ENCODE measurements around the gene USP47.

Gene USP47

GRCh38 chr11:12005476-12005875 is 163.7 kb downstream of the USP47 start:
- no peak for DNase-seq

DNA sequence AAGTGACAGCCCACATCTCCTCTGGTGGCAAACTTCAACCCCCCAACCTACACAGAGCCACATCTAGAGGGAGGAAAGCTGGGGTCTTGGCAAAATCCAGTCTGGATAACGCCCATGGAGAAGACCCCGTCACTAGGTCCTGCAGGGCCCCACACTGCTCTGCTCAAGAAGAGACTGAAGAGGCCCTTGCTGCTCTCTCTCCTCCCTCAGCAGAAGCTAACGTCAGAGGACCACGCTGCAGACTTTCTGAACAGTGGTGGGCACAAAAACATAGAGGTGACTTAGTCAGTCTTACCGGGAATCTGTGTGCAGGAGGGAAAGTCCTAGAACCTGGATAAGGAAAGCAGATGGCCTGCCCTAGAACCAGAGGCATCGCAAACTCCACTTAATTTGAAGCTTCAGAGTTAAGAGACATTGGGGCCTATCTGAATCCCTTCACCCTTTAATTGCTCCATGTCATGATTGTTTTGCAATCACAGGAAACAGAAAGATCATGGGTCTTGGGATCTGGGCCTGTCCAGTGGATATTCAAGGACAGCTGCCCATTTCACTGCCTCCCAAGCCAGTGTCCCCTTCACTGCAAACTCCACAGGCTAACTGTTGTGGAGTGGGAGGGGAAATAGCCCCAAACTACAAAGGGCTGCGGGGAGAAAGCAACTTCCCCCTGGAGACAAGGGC is 164.9 kb downstream of the USP47 start:
- DNase-seq: no peak

- no peak for DNase-seq
These were observed 165.4 kb downstream of the USP47 start for GRCh38 chr11:12007230-12007593.

- DNase-seq: peak in 1 of 3 experiments; percentile 38
These were observed 166.3 kb downstream of the USP47 start, which contains the start of gene DKK3 for GRCh38 chr11:12007769-12008737. Gene DKK3 (minus strand): TSS chr11:12008626. CDS start chr11:12008582, 44 bp downstream.

All from NCI-H1417 (cell line).